Motor neuron (in vitro differentiated cells): Measurements from ENCODE around the gene KRTCAP2. TPM values are rescaled to one million over a fixed set of nuclear protein-coding genes. Genes with fewer than 3 reads are reported as not detected.
A peak's percentile ranks its signal among the peaks of the same experiment; 100 is the strongest.

Experiments used
- ATAC-seq, 8 experiments: fragments of 200-7000 bp; cut with Tn5 transposase; replicated peaks in 6 of 8; 2 replicates each; pipeline ENCODE4 v1.8.0; 2021; ENCODE audit warnings: mild to moderate bottlenecking in 8 of 8, moderate library complexity in 8 of 8
- H3K27ac ChIP-seq, 2 donors: fragments of 250-450 bp; sonication (Bioruptor Pico); 2 replicates each; pipeline ENCODE4 v1.9.0; 2021; ENCODE audit warnings: antibody characterized with exemption in 2 of 2, mild to moderate bottlenecking in 2 of 2, moderate library complexity in 1 of 2
- H3K4me1 ChIP-seq, 2 donors: fragments of 250-450 bp; sonication (Bioruptor Pico); replicated peaks in 1 of 2; 2 replicates each; pipeline ENCODE4 v1.6.1; 2021; ENCODE audit warnings: antibody characterized with exemption in 2 of 2, mild to moderate bottlenecking in 2 of 2, moderate library complexity in 1 of 2
- H3K4me3 ChIP-seq, 5 donors: fragments of 250-450 bp; sonication (Bioruptor Pico); 2 replicates each; pipeline ENCODE4 v1.9.0; 2021; ENCODE audit warnings: antibody characterized with exemption in 5 of 5, mild to moderate bottlenecking in 5 of 5, moderate library complexity in 4 of 5
- WGBS, 10 experiments: fragments of 450-650 bp; shearing (Covaris generic); methylation state at CpG; one replicate each; pipeline ENCODE4 v1.0.0; 2022; 5-methylcytosine and 5-hydroxymethylcytosine counted together
- in situ Hi-C, 9 experiments: fragments of 400-800 bp; cut with MboI; loops; one replicate each; pipeline ENCODE4 v1.15.0; 2021; ENCODE audit warnings: low sequenced_read_pairs in 9 of 9, low pct_unique_long_range_greater_than_20kb in 2 of 9; ENCODE audit not compliant: unreplicated experiment in 9 of 9
- total RNA-seq, 8 experiments: library from RNA; unstranded; fragments of 300-600 nt; gene quantifications; 2 replicates each; pipeline versions ENCODE4 v1.2.3 to v1.2.4, GENCODE V29; 2022

Gene KRTCAP2
- total RNA-seq, 8 experiments from 2014 or later, result 166 to 272 (median 202) TPM

- peaks cover 14 to 27% of the 10 kb centered on the region in 2 donors for H3K4me1 ChIP-seq
- peak in 7 of 8 experiments; percentile 0 to 18 (median 11) for ATAC-seq
- peak within 1 kb of the TSS; percentile 55 to 85 (median 62) for H3K4me3 ChIP-seq
- in situ Hi-C loops, result no loop called here
- 0 to 20% (median 2%) methylated on average over 1 to 12 of the region's 17 CpGs; no CpG with 5 or more reads in 1 of the 10 experiments for WGBS, 10 experiments
- peak within 1 kb of the TSS; percentile 98 for H3K27ac ChIP-seq
These were observed 34.9 kb upstream of the KRTCAP2 start, which contains the start of gene THBS3 for GRCh38 chr1:155207806-155208540. Gene THBS3 (minus strand): TSS chr1:155207897. CDS start chr1:155207876, 21 bp downstream.

- Histone ChIP-seq H3K4me1 (peaks cover 14 to 27% of the 10 kb centered on the region in 2 donors), H3K4me3 (peak overlapping the region; percentile 55 to 85 (median 62)), H3K27ac (peak overlapping the region; percentile 98)
- ATAC-seq, result peak; percentile 3 to 46 (median 12)
- WGBS, 10 experiments, result 0 to 2% (median 0%) methylated on average over 1 to 7 of the region's 13 CpGs; no CpG with 5 or more reads in 2 of the 10 experiments
- in situ Hi-C loops, result no loop called here
These were observed 34.0 kb upstream of the KRTCAP2 start for GRCh38 chr1:155206891-155207805.

- peak overlapping the region in 1 of 5 donors; percentile 65 for H3K4me3 ChIP-seq
- in situ Hi-C loops, result no loop called here
- peak overlapping the region; percentile 98 for H3K27ac ChIP-seq
- H3K4me1 ChIP-seq, result peaks cover 14 to 27% of the 10 kb centered on the region in 2 donors
- WGBS, 10 experiments, result 0 to 100% (median 82%) methylated on average over 1 to 7 of the region's 9 CpGs; no CpG with 5 or more reads in 3 of the 10 experiments
- ATAC-seq, result no peak
These were observed 33.0 kb upstream of the KRTCAP2 start for GRCh38 chr1:155205969-155206593.

GRCh38 chr1:155205035-155205434 is 31.9 kb upstream of the KRTCAP2 start:
- in situ Hi-C loops, result no loop called here
- 79 to 100% (median 90%) methylated on average over 1 to 11 of the region's 14 CpGs; no CpG with 5 or more reads in 4 of the 10 experiments for WGBS, 10 experiments
- no peak overlapping the region for H3K27ac ChIP-seq
- H3K4me1 ChIP-seq, result peaks cover 14 to 27% of the 10 kb centered on the region in 2 donors
- H3K4me3 ChIP-seq, result no peak overlapping the region
- ATAC-seq, result no peak

- Histone ChIP-seq H3K27ac (peak overlapping the region in 1 of 2 donors; percentile 15), H3K4me3 (no peak overlapping the region), H3K4me1 (peaks cover 18 to 21% of the 10 kb centered on the region in 2 donors)
- no peak for ATAC-seq
- in situ Hi-C loops, result no loop called here
- WGBS, 10 experiments, result 69 to 100% (median 94%) methylated on average over 2 to 15 of the region's 19 CpGs; no CpG with 5 or more reads in 2 of the 10 experiments
These were observed 29.8 kb upstream of the KRTCAP2 start for GRCh38 chr1:155202731-155203515.

GRCh38 chr1:155202198-155202597 is 29.1 kb upstream of the KRTCAP2 start:
- no peak for ATAC-seq
- 93 to 94% methylated on average over 3 of the region's 7 CpGs; no CpG with 5 or more reads in 8 of the 10 experiments for WGBS, 10 experiments
- in situ Hi-C loops, result no loop called here
- H3K4me3 ChIP-seq, result no peak overlapping the region
- peaks cover 13 to 28% of the 10 kb centered on the region in 2 donors for H3K4me1 ChIP-seq
- H3K27ac ChIP-seq, result peak overlapping the region in 1 of 2 donors; percentile 34

- H3K27ac ChIP-seq, result no peak overlapping the region
- H3K4me3 ChIP-seq, result no peak overlapping the region
- WGBS, 10 experiments, result 86 to 100% (median 93%) methylated on average over 2 to 5 of the region's 5 CpGs; no CpG with 5 or more reads in 6 of the 10 experiments
- no peak for ATAC-seq
- in situ Hi-C loops, result no loop called here
- peaks cover 2 to 27% of the 10 kb centered on the region in 2 donors for H3K4me1 ChIP-seq
These were observed 27.8 kb upstream of the KRTCAP2 start for GRCh38 chr1:155200920-155201319.

- 40 to 100% (median 81%) methylated on average over 1 to 4 of the region's 4 CpGs; no CpG with 5 or more reads in 3 of the 10 experiments for WGBS, 10 experiments
- no peak overlapping the region for H3K27ac ChIP-seq
- in situ Hi-C loops, result no loop called here
- peaks cover 0 to 22% of the 10 kb centered on the region in 2 donors for H3K4me1 ChIP-seq
- no peak overlapping the region for H3K4me3 ChIP-seq
- ATAC-seq, result no peak
These were observed 26.7 kb upstream of the KRTCAP2 start for GRCh38 chr1:155199792-155200191.

GRCh38 chr1:155198547-155198906 is 25.4 kb upstream of the KRTCAP2 start:
- WGBS, 10 experiments, result 67 to 100% (median 100%) methylated on average over 1 to 2 of the region's 3 CpGs; no CpG with 5 or more reads in 3 of the 10 experiments
- no peak for ATAC-seq
- H3K4me3 ChIP-seq, result no peak overlapping the region
- peaks cover 4 to 29% of the 10 kb centered on the region in 2 donors for H3K4me1 ChIP-seq
- in situ Hi-C loops, result no loop called here
- no peak overlapping the region for H3K27ac ChIP-seq

- no peak for ATAC-seq
- Histone ChIP-seq H3K27ac (peak overlapping the region in 1 of 2 donors; percentile 97), H3K4me1 (peaks cover 7 to 33% of the 10 kb centered on the region in 2 donors), H3K4me3 (no peak overlapping the region)
- WGBS, 10 experiments, result 67 to 100% (median 90%) methylated on average over 1 to 15 of the region's 15 CpGs; no CpG with 5 or more reads in 3 of the 10 experiments
- in situ Hi-C loops, result no loop called here
These were observed 24.9 kb upstream of the KRTCAP2 start for GRCh38 chr1:155197901-155198546.

GRCh38 chr1:155196893-155197638 is 24.0 kb upstream of the KRTCAP2 start:
- WGBS, 10 experiments, result 16 to 87% (median 53%) methylated on average over 2 to 16 of the region's 20 CpGs; no CpG with 5 or more reads in 4 of the 10 experiments
- H3K27ac ChIP-seq, result peak overlapping the region; percentile 93 to 97
- H3K4me3 ChIP-seq, result peak overlapping the region; percentile 12 to 85 (median 63)
- no peak for ATAC-seq
- in situ Hi-C loops, result no loop called here
- peaks cover 9 to 40% of the 10 kb centered on the region in 2 donors for H3K4me1 ChIP-seq
